Measurements from ENCODE around the gene RAB11FIP3. TPM values are rescaled to one million over a fixed set of nuclear protein-coding genes. Genes with fewer than 3 reads are reported as not detected.

Gene RAB11FIP3
- total and polyA plus RNA-seq, 9 of the 15 experiments (the other 6 are each of a cell fraction or from before 2014, with no cell fraction given), result 0.46 to 13.1 (median 4.3) TPM

DNA sequence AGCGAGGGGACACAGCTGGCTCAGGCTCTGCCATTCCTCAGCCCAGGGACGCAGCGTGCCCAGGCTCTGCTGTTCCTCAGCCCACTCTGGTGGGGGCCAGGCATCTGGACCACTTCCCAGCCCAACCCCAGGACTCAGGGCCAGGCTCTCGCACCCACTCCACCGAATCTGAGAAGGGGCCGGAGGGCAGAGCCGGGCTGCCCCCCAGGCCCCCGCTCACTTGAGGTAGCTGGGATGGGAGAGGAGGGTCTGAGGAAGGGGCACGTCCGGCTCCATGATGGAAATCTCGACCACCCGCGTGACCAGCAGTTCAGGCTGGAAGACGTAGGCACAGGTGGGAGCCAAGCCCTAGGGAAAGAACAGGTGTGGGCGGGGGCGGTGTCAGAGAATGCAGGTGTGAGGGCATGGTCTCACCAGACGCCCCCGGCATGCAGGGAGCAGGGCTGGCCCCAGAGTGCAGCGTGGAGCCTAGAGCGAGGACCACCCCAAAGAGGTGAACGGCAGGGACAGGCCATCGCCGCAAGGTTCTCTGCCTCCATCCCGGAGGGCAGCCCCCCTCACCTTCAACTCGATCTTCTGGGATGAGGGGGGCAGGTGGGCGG, 48.5 kb upstream of the RAB11FIP3 start:
- Histone ChIP-seq H3K4me2 (ENCODE audit: insufficient read depth, low read length) (no peak overlapping the region), H3K4me1 (replicated peaks in 1 of 2; ENCODE audit: control insufficient read depth in 2 of 2, insufficient read depth in 2 of 2, low read length in 2 of 2) (peaks cover 0 to 55% of the 10 kb centered on the region in 2 experiments; a peak in 3 of 5 replicates), H3K4me3 (no peak overlapping the region), H3K27me3 (ENCODE audit: control insufficient read depth in 2 of 2, insufficient read depth in 2 of 2, low read length in 2 of 2) (no peaks in the 10 kb centered on the region), H3K27ac (ENCODE audit: extremely low read depth, low read depth, low read length) (no peak overlapping the region), H3K79me2 (ENCODE audit: control insufficient read depth, insufficient read depth, low read length) (peaks cover 28% of the 10 kb centered on the region), H3K9me3 (replicated peaks; ENCODE audit: control insufficient read depth, insufficient read depth, low read depth, low read length) (no peaks in the 10 kb centered on the region), H2AFZ (ENCODE audit: low read depth, low read length) (no peak overlapping the region), H3K36me3 (ENCODE audit: control insufficient read depth, insufficient read depth, low read length) (peaks cover 55% of the 10 kb centered on the region; the same call in 2 of the 3 replicates), H4K20me1 (replicated peaks; ENCODE audit: control insufficient read depth, insufficient read depth, low read length) (no peaks in the 10 kb centered on the region), H3K9me1 (ENCODE audit: control insufficient read depth, insufficient read depth, low read length) (no peaks in the 10 kb centered on the region), H3K9ac (ENCODE audit: insufficient read depth in 1 of 2, low read depth in 2 of 2, low read length in 2 of 2) (no peak overlapping the region)
- intact Hi-C loops (cut with micrococcal nuclease) (no loop called here), in situ Hi-C loops (cut with MboI) (no loop called here)
- CTCF ChIA-PET (ENCODE audit: low intra/inter-chr PET ratio), result no interaction called here
- no peak for TF ChIP-seq ELF2 (CRISPR knock-in tag; IDR thresholded peaks at IDR 0.05)
- peak; percentile 5; the same call in 1 of the 2 replicates for TF ChIP-seq RBFOX2 (IDR thresholded peaks at IDR 0.05; ENCODE audit: low read depth, low read length)
- BruUV-seq (replicated peaks), result no TSS peak
- POLR2A ChIA-PET, result interaction anchor here (0.5 to 0.8 kb wide), 3 partner anchors 39 to 304 kb away, joined by 3 read pairs; no protein-coding TSS in a partner anchor
- 99% methylated on average over 16 of the region's 26 CpGs for WGBS (ENCODE audit: insufficient coverage, low coverage, missing lambda C conversion rate)
- FAIRE-seq, result no peak
- no peak for DNase-seq (ENCODE audit: extremely low read depth in 1 of 4, low spot score in 3 of 4)
- no peak for ATAC-seq

DNA sequence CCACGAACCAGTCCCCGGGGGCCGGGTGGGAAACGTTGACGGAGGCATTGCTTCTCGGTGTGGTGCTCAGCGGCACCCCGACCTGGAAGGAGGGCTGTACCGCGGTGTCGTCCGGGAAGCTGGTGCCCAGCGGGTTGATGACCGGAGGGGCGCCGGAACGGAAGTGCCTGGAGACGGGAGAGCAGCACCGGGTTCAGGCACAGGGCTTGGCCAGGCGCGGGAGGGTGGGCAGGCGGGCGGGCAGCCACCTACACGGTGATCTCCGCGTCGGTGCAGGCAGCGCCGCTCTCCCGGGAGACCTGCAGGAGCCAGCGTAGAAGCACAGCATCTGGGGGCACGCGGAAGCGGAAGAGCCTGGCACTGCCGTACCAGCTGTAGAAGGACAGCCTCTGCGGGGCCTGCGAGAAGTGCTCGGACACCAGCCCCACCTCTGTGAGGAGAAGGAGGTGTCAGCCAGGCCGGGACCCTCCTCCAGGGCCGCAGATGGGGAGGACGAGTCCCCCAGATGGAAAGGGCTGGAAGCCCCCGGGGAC, 48.0 kb upstream of the RAB11FIP3 start:
- BruUV-seq (replicated peaks), result no TSS peak
- ChIA-PET CTCF (ENCODE audit: low intra/inter-chr PET ratio) (no interaction called here), POLR2A (no interaction called here)
- 86% methylated on average over 19 of the region's 42 CpGs for WGBS (ENCODE audit: insufficient coverage, low coverage, missing lambda C conversion rate)
- peaks cover 33% of the 10 kb centered on the region for H3K79me2 ChIP-seq (ENCODE audit: control insufficient read depth, insufficient read depth, low read length)
- H4K20me1 ChIP-seq (replicated peaks; ENCODE audit: control insufficient read depth, insufficient read depth, low read length), result no peaks in the 10 kb centered on the region
- no peak overlapping the region for H3K27ac ChIP-seq (ENCODE audit: extremely low read depth, low read depth, low read length)
- no peak overlapping the region; a peak in 1 of 4 replicates for H3K9ac ChIP-seq (ENCODE audit: insufficient read depth in 1 of 2, low read depth in 2 of 2, low read length in 2 of 2)
- H3K9me3 ChIP-seq (replicated peaks; ENCODE audit: control insufficient read depth, insufficient read depth, low read depth, low read length), result no peaks in the 10 kb centered on the region
- no peak for DNase-seq (ENCODE audit: extremely low read depth in 1 of 4, low spot score in 3 of 4)
- ATAC-seq, result no peak
- H2AFZ ChIP-seq (ENCODE audit: low read depth, low read length), result no peak overlapping the region
- no peak for FAIRE-seq
- H3K9me1 ChIP-seq (ENCODE audit: control insufficient read depth, insufficient read depth, low read length), result no peaks in the 10 kb centered on the region
- intact Hi-C loops (cut with micrococcal nuclease) (no loop called here), in situ Hi-C loops (cut with MboI) (no loop called here)
- no peak for TF ChIP-seq HOMEZ (CRISPR knock-in tag; IDR thresholded peaks at IDR 0.05)
- no peak for TF ChIP-seq ETS2 (tag; IDR thresholded peaks at IDR 0.05; ENCODE audit: borderline replicate concordance, poor library complexity, severe bottlenecking)
- TF ChIP-seq FIP1L1 (IDR thresholded peaks at IDR 0.05; ENCODE audit: low read depth, low read length, poor library complexity, severe bottlenecking), result peak; percentile 29
- TF ChIP-seq, protein P1, sequence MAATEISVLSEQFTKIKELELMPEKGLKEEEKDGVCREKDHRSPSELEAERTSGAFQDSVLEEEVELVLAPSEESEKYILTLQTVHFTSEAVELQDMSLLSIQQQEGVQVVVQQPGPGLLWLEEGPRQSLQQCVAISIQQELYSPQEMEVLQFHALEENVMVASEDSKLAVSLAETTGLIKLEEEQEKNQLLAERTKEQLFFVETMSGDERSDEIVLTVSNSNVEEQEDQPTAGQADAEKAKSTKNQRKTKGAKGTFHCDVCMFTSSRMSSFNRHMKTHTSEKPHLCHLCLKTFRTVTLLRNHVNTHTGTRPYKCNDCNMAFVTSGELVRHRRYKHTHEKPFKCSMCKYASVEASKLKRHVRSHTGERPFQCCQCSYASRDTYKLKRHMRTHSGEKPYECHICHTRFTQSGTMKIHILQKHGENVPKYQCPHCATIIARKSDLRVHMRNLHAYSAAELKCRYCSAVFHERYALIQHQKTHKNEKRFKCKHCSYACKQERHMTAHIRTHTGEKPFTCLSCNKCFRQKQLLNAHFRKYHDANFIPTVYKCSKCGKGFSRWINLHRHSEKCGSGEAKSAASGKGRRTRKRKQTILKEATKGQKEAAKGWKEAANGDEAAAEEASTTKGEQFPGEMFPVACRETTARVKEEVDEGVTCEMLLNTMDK (IDR thresholded peaks at IDR 0.05; ENCODE audit: borderline replicate concordance, insufficient read depth, low read depth, low read length, poor library complexity, severe bottlenecking), result no peak
- TF ChIP-seq PCBP1 (IDR thresholded peaks at IDR 0.05; ENCODE audit: low read depth, low read length, poor library complexity, severe bottlenecking), result peak; percentile 20
- no peak for TF ChIP-seq KLF10 (CRISPR knock-in tag; IDR thresholded peaks at IDR 0.05)
- H3K36me3 ChIP-seq (ENCODE audit: control insufficient read depth, insufficient read depth, low read length), result peaks cover 49% of the 10 kb centered on the region; the same call in 2 of the 3 replicates
- H3K27me3 ChIP-seq (ENCODE audit: control insufficient read depth in 2 of 2, insufficient read depth in 2 of 2, low read length in 2 of 2), result no peaks in the 10 kb centered on the region
- H3K4me3 ChIP-seq, result no peak overlapping the region
- H3K4me1 ChIP-seq (replicated peaks in 1 of 2; ENCODE audit: control insufficient read depth in 2 of 2, insufficient read depth in 2 of 2, low read length in 2 of 2), result peaks cover 0 to 55% of the 10 kb centered on the region in 2 experiments; a peak in 3 of 5 replicates
- no peak overlapping the region for H3K4me2 ChIP-seq (ENCODE audit: insufficient read depth, low read length)

Data from K562 (cell line).